Ramos (cell line): ENCODE measurements around the gene EARS2.

Experiments
- in situ Hi-C: fragments of 300-500 bp; cut with MboI; formaldehyde crosslinking; loops from one replicate; pipeline ENCODE4 v1.14.3; 2022; ENCODE audit warnings: low sequenced_read_pairs; ENCODE audit not compliant: unreplicated experiment

EARS2 gene

DNA sequence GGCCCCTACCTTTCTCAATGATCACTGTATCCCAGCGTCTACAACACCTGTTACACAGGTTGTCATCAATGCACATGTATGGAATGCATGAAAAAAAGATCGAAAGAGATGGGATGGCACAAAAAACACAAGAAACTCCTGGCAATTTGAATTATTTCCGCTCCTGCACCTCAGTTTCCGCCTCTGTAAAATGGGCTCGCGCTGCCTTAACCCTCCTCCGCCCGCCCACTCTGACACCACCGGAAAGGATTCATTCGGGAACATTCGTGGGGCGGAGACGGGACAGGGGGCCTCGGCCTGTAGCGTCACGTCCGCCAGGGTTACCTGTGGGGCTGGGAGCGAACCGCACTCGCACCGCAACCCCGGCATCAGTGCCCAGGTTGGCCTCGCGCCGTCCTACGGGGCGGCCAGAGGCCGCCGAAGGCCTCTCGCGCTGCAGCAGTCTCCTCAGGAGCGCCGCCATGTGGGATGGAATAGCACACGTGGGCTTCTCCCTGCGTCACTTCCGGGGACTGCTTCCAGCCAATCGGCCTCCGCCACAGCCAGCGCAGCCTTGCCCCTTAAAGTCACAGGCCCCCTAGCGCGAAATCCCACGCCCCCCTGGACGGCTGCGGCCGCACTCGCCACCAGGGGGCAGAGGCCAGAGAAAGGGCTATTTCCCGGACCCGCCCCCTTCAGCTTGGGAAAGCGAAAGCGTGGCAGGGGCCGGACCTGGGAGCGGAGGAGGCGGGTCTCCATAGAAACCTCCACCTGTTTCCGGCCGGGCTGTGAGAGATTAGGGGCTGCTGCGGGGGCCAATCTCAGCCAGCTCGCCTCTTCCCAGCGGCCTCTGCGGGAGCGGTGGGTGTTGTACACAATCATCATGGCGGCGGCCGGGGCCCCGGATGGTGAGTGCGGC is at the start of gene EARS2, which contains the start of gene UBFD1:
Gene EARS2, minus strand, starts transcription at position 470 of the 898 bp plus-strand sequence. Its CDS starts 7 bp downstream, at position 463.
Gene UBFD1, plus strand, starts transcription at position 847 of the 898 bp plus-strand sequence. Its CDS starts 16 bp downstream, at position 863.
- in situ Hi-C loops: no loop called here

DNA sequence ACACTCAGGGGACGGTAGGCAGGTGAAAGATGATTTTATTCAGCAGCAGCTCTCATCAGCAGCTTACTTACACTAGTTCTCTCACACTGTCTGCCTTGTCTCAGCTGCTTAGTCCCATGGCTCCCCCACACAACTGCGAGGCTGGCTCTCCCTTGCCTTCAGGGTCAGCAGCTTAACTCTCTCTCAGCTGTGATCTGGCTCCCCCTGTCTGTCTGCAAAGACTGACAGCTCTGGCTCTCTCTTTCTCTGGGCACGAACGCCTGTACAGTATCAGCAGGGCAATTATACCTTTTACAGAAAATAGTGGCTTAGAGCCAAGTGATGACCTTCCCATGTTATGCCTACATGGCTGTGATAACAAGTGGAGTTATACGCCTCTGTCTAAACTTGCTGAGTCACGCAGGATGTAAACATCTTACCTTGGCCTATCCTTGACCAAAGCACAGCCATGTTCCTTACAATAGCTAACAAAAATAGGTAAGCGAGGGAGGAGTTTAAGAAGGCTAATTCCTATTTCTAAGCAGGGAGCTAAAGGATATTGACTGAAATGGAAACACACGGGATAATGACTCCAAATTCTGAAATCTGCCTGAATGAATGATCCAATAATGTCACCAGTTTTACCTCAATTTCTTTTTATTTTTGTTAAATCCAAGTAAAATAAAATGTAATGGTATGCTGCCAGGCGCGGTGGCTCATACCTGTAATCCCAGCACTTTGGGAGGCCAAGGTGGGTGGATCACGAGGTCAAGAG is 40.0 kb upstream of the EARS2 start:
- in situ Hi-C loops: loop anchor here (25.0 kb wide), 1 partner anchor 410 kb away; the partner anchor contains the start of gene SCNN1G

DNA sequence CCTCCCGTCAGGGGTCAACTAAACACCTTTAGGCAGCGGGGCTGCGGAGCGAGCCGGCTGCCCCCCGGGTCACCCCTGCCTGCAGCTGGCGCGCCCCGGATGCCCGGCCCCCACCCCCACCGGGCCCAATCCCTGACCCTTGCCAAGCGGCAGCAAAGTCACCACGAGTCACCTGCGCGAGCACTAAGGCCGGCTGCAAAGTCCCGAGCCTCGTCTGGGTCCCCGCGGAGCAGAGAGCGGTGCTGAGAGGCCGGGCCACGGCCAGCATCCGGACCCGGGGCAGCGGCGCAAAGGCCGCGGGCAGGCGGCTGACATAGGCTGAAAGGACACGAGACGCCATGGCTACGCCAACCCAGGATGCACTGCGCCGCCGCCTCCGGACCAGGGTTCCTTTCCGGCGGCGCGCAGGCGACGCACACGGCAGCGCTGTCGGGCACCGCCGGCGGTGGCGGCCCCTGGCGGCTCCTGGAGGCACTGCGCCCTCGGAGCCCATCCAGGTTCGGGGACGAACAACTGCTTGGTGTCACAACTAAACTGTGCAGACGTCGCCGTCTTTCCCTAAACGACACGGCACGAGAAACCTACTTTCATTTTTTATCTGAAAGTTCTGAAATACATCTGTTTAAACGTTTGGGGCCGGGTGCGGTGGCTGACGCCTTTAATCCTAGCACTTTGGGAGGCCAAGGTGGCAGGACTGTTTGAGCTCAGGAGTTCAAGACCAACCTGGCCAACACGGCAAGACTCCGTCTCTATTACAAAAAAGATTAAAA is 39.0 kb upstream of the EARS2 start, which contains the start of gene NDUFAB1:
Gene NDUFAB1, minus strand, starts transcription at position 366 of the 770 bp plus-strand sequence. Its CDS starts 26 bp downstream, at position 340.
- in situ Hi-C loops: loop anchor here (25.0 kb wide), 1 partner anchor 409 kb away; the partner anchor contains the start of gene SCNN1G

DNA sequence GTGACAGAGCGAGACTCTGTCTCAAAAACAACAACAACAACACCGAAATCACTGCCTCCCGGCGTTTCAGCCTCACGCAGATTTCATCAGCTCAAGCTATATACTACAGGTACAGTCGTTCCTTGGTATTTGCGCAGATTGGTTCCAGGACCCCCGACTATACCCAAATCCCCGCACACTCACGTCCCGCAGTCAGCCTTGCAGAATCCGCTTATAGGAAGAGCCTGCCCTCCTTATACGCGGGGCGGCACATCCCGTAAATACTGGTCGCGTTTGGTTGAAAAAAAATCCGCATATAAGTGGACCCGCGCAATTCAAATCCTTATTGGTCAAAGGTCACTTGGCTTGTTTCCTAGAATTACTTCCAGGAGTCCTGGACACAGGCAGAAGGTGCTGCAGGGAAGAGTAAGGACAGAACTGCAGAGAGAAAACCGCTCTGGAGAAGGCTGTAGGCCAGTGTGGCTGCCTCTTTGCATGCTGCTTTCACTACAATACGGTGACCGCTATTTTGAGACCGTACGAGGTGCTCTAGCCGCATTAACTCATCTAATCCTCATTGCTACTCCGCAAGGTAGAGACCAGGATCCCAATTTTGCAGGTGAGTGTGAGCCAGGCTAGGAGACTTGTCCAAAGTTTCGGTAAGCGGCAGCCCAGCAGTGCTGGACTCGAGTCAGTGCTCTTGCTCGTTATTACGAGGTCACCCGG is 38.2 kb upstream of the EARS2 start:
- in situ Hi-C loops: loop anchor here (25.0 kb wide), 1 partner anchor 408 kb away; the partner anchor contains the start of gene SCNN1G

DNA sequence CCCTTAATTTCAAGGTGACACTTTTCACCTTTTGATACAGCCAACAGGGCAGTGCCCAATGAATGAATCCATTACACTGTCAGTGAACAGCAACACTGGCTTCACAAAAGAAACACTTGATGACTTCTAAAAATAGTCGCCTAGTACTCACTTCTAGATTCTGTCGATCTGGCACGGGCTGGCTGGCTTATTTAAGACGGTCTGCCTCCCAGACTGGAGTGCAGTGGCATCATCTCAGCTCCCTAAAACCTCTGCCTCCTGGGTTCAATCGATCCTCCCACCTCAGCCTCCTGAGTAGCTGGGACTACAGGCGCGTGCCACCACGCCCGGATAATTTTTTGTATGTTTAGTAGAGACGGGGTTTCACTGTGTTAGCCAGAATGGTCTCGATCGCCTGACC is 37.0 kb upstream of the EARS2 start:
- in situ Hi-C loops: loop anchor here (25.0 kb wide), 1 partner anchor 407 kb away; the partner anchor contains the start of gene SCNN1G

DNA sequence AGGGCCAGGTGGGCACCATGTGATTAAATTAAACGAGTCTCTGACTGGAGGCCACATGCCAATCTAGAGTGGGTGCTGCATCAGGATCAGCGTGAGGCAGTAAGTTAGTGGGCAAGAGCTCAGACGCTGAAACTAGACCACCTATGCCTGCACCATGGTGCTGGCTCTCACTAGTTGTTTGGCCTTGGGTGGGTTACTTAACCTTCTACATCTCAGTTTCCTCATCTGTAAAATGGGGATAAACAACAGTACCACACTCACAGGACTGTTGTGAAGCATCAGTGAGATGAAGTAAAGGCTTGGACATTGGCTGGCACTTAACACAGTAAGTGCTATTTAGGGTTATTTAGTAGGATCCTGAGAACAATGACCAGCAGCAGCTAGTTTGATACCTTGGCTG is 33.0 kb upstream of the EARS2 start:
- in situ Hi-C loops: loop anchor here (25.0 kb wide), 1 partner anchor 403 kb away; the partner anchor contains the start of gene SCNN1G

DNA sequence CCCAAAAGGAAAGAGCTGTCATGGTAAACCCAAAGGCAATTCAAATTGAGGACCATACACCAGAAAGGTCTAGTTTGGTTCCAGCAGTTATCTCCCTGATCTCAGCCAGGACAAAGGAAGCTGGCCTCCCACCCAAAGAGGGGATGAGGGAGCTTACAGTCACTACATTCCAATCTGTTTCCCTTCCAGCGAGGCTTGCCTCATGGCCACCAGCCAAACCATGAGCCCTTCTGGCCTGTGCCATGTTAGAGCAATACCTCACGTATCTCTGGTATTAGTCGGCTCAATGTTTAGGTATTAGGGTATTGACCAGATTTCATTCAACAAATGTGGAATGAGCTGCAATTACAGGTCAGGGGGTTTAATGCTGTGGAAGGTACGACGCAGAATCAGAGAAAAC is 30.6 kb upstream of the EARS2 start:
- in situ Hi-C loops: loop anchor here (25.0 kb wide), 1 partner anchor 400 kb away; the partner anchor contains the start of gene SCNN1G

DNA sequence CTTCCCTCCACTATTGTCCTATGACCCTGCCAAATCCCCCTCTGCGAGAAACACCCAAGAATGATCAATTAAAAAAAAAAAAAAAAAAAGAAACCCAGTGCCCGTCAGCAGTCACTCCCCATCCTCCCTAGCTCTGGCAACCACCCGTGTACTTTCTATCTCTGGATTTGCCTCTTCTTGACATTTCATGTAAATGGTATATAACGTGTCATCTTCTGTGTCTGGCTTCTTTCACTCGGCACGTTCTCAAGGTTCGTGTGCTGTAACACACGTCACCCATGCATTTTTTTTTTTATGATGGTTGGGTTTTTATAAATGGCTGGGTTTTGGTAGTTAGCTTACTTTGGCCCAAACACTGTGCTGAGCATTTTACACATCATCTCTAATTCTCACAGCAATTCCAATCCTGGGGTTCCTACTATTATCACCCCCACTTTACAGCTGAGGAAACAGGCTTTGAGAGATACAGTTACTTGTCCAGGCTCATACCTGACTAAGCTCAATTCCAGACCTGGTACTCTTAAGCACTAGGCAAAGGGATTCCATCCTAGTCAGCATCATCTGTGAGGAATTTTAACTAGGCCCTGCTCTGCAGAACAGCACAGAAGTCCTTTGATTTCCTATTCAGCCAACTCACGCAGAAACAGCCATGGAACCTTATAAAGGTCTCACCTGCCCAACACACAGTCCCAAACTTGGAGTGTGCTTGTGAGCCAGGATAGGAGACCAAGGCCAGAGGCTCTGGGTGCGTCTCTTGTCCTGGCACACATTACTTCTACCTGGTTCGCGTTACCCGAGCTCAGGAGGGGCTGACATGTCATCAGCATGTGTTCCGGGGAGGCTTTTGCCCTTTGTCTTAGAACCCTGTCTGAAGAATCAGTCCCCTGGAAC is 27.3 kb upstream of the EARS2 start:
- in situ Hi-C loops: loop anchor here (25.0 kb wide), 1 partner anchor 397 kb away; the partner anchor contains the start of gene SCNN1G

DNA sequence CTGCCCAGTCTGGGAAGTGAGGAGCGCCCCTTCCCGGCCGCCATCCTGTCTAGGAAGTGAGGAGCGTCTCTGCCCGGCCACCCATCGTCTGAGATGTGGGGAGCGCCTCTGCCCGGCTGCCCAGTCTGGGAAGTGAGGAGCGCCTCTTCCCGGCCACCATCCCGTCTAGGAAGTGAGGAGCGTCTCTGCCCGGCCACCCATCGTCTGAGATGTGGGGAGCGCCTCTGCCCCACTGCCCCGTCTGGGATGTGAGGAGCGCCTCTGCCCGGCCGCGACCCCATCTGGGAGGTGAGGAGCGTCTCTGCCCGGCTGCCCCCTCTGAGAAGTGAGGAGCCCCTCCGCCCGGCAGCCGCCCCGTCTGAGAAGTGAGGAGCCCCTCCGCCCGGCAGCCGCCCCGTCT is 26.1 kb upstream of the EARS2 start:
- in situ Hi-C loops: loop anchor here (25.0 kb wide), 1 partner anchor 396 kb away; the partner anchor contains the start of gene SCNN1G

DNA sequence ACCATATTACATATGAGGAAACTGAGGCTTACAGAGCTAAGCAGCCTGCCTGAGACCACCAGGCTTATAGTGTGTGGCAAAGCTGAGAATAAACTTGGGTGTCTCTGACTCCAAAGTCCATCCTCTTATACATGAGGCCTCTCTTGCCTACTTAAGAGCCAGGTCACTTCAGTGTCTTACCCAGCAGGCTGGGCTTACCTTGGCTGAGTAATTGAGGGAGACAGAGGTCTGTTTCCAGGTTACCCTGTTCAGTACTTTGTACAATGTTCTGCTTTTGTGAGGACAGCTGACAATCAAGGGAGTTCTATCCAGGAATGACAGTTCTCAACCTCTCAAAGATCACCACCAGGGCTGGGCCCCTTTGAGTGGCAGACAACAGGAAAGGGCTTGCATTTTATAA is 24.6 kb upstream of the EARS2 start:
- in situ Hi-C loops: loop anchor here (25.0 kb wide), 1 partner anchor 394 kb away; the partner anchor contains the start of gene SCNN1G

DNA sequence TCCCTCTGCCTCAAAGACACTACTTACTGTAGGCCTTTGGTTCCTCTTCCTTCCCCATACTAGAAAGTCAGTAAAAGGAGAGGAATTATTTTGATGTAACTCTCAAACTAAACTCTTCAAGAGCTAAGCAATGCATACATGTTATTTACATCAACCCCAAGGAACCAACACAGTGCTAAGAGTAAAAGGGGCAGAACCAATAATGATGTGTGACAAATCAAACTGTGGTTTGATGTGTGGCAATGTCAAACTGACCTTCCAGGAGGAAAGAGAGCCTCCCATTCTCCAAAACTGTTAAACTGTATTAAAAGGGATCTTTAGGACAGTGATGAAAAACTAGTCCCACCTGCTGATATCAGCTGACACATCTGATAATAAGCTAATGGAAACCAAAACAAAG is 23.2 kb upstream of the EARS2 start:
- in situ Hi-C loops: loop anchor here (25.0 kb wide), 1 partner anchor 393 kb away; the partner anchor contains the start of gene SCNN1G

DNA sequence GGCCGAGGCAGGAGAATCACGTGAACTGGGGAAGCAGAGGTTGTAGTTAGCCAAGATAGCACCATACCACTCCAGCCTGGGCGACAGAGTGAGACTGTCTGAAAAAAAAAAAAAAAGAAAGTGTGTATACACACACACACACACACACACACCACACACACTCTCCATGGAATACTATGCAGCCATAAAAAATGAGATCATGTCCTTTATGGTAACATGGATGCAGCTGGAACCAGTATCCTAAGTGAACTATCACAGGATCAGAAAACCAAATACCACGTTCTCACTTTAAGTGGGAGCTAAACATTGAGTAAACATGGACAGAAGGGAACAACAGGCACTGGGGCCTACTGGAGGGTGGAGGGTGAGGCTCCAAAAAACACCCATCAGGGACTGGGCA is 22.2 kb upstream of the EARS2 start:
- in situ Hi-C loops: loop anchor here (25.0 kb wide), 1 partner anchor 392 kb away; the partner anchor contains the start of gene SCNN1G

DNA sequence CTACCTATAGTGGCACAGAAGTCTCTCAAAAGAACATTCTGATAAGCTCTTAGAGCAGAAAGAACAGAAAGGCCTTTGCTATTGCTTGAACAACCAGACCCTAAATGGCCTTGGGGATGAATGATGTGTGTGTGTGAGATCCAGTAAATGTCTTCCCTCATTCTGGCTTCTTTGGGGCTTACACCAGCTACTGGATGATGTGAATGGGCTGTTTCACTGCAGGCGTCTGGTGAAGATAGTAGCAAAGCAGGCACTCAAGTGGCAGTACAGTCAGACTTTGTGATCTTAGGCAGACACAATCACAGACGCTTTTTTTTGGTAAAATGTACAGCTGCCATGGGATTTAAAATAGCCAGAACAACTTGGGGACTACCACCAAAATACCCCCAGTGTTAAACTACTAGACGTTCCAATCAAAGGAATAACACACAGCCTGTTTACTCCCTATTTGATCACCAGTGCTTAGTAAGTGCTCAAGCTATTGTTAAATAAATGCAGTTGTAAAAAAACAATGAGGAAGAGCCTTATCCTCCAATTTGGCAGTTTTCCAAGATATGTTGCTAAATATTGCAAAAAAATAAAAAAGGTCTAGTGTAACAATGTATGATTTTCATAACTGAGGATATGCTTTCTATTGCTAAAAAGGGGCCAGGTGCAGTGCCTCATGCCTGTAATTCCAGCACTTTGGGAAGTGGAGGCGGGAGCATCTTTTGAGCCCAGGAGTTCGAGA is 21.1 kb upstream of the EARS2 start:
- in situ Hi-C loops: loop anchor here (25.0 kb wide), 1 partner anchor 391 kb away; the partner anchor contains the start of gene SCNN1G

DNA sequence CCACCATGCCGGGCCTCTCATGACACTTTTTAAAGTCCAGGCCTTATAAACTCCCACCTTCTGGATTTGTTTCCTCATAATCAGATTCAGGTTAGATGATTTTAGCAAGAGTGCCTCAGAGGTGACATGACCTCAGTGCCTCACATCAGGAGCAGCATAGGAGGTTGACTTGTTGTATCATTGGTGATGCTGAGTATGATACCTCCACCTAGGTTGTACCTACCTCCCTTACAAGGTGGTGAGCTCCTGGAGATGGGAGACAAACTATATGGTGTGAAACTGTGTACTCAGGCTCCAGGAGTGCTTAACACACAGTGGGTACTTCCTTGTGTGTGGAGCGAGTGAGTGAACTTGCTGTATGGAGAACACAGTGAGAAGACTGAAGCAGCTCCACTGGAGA is 20.3 kb upstream of the EARS2 start:
- in situ Hi-C loops: loop anchor here (25.0 kb wide), 1 partner anchor 390 kb away; the partner anchor contains the start of gene SCNN1G

DNA sequence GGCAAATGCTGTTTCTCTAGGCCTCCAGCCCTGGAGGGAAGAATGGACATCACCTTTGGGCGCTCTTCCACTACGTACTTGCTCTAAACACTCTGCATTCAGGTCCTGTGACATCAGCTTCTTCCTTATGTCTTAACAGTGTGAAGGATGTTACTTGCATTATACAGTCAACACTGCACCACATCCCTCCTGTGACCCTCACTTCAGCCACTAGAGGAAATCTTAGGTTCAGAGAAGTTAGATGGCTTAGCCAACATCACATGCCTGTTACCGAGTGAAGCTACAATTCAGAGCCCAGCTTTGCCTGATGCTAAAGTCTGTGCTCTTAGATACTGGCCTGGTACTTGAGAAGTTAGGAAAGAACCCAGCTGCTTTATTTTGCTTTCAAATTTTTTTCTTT is 18.7 kb upstream of the EARS2 start:
- in situ Hi-C loops: loop anchor here (25.0 kb wide), 1 partner anchor 389 kb away; the partner anchor contains the start of gene SCNN1G

DNA sequence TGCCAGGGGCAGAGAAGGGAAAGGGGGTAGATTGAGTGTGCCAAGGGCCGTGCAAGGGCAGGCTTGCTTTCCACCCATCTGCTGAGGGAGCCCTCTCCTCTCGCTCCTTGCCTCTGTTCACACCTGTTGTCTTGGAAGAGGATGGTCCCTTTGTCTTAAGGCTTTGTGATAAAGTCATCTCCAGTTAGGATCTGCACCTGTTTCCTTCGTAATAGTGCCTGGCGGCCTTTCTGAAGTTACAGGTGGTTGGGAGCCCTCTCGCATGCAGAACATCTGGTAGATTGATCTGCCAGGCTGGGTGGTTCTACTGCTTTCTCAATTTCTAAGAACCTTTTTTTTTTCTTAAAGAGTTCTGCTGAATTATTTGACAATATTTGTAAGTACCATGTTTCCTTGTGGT is 16.7 kb upstream of the EARS2 start:
- in situ Hi-C loops: no loop called here

DNA sequence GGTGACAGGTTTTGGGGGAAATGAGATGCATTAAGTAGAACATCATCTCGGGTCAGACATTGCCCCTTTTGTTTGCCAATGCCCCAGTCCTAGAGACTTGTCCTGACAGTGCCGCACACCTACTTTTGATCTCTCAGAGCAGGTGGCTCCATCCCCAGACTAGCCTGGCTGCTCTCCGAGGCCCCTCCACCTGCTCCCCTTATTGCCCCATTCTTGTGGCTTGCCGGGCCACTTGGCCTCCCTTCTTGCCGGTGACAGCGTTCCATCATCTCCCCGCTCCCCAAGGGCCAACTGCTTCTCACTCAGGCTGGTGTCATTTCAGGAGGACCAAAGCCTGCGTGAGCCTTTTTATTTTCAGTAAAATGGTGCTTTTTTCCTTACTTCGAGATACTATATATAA is 15.2 kb upstream of the EARS2 start:
- in situ Hi-C loops: no loop called here
